HCT116 (cell line): Measurements from ENCODE around the gene HECW1.

Experiments used
- CEBPB ChIP-seq: IDR thresholded peaks from 2 replicates; pipeline ENCODE4 v1.6.1; 2012; ENCODE audit warnings: low read depth
- CTCF ChIP-seq, 3 experiments: fragments of 200-600 bp in 1 of 3; sonication (generic) in 1 of 3; IDR thresholded peaks in 2 of 3; conservative IDR thresholded peaks in 1 of 3; 2 replicates each; pipeline ENCODE4 v1.5.1; 2012 to 2017; ENCODE audit warnings: low read depth in 2 of 3, low read length in 2 of 3, antibody characterized with exemption in 1 of 3, borderline replicate concordance in 1 of 3, control low read depth in 1 of 3, mild to moderate bottlenecking in 1 of 3, mixed read lengths in 1 of 3, mixed run types in 1 of 3, moderate library complexity in 1 of 3; ENCODE audit not compliant: insufficient read depth in 1 of 3
- EZH2 ChIP-seq: fragments of 200-600 bp; sonication (generic); IDR thresholded peaks from 2 replicates; pipeline ENCODE4 v1.6.1; 2017; ENCODE audit warnings: antibody characterized with exemption, mixed run types
- EZH2phosphoT487 ChIP-seq: fragments of 200-600 bp; IDR thresholded peaks from 2 replicates; pipeline ENCODE4 v1.6.1; 2018; ENCODE audit warnings: antibody characterized with exemption, borderline replicate concordance
- MAX ChIP-seq: IDR thresholded peaks from 2 replicates; pipeline ENCODE4 v1.6.1; 2012
- POLR2A ChIP-seq: IDR thresholded peaks from 2 replicates; pipeline ENCODE4 v1.7.0; 2011; ENCODE audit warnings: borderline replicate concordance; ENCODE audit not compliant: insufficient read depth, insufficient read length; ENCODE audit errors: extremely low read depth
- POLR2AphosphoS5 ChIP-seq: IDR thresholded peaks from 2 replicates; pipeline ENCODE4 v1.6.1; 2011; ENCODE audit warnings: mild to moderate bottlenecking, low read depth, low read length, moderate library complexity
- RAD21 ChIP-seq: IDR thresholded peaks from 2 replicates; pipeline ENCODE4 v1.6.1; 2012; ENCODE audit warnings: low read depth, mild to moderate bottlenecking
- REST ChIP-seq: IDR thresholded peaks from 2 replicates; pipeline ENCODE4 v1.6.1; 2012; ENCODE audit warnings: low read depth
- SIN3A ChIP-seq: IDR thresholded peaks from 2 replicates; pipeline ENCODE4 v1.6.1; 2012; ENCODE audit warnings: low read depth
- ZBTB33 ChIP-seq: IDR thresholded peaks from 2 replicates; pipeline ENCODE4 v1.6.1; 2011; ENCODE audit warnings: mild to moderate bottlenecking, low read length, moderate library complexity; ENCODE audit not compliant: insufficient replicate concordance; ENCODE audit errors: extremely low read depth
- ZFX ChIP-seq: fragments of 450-650 bp; IDR thresholded peaks from 2 replicates; pipeline ENCODE4 v1.6.1; 2017
- ZNF274 ChIP-seq: fragments of 200-500 bp; sonication (Bioruptor generic); IDR thresholded peaks from 2 replicates; pipeline ENCODE4 v1.6.1; 2014; ENCODE audit warnings: mild to moderate bottlenecking, low read depth, low read length, inconsistent platforms

GRCh38 chr7:43489257-43489656 lies 376.8 kb downstream of the HECW1 start:
- TF ChIP-seq EZH2phosphoT487 (no peak), RAD21 (no peak), CTCF (IDR thresholded peaks at IDR 0.05 in 2 of 3, conservative IDR thresholded peaks at IDR 0.05 in 1 of 3; ENCODE audit: borderline replicate concordance in 1 of 3, insufficient read depth in 1 of 3, low read depth in 2 of 3, low read length in 2 of 3) (no peak), ZNF274 (no peak), EZH2 (no peak), POLR2AphosphoS5 (no peak), REST (no peak), POLR2A (no peak), CEBPB (no peak), SIN3A (no peak), ZBTB33 (no peak), ZFX (no peak), MAX (no peak)
